NCI-H1930 (cell line): ENCODE data around the gene CMTM5.
"Not testable (repeated sequence)": the region's sequence is repeated elsewhere in the genome, so short reads cannot be mapped to it uniquely, and the experiment has no call there.

ENCODE experiments used
- DNase-seq, 2 experiments: peaks; one replicate each; lab custom pipeline; 2025; lab: John Stamatoyannopoulos, UW

The CMTM5 gene

DNA sequence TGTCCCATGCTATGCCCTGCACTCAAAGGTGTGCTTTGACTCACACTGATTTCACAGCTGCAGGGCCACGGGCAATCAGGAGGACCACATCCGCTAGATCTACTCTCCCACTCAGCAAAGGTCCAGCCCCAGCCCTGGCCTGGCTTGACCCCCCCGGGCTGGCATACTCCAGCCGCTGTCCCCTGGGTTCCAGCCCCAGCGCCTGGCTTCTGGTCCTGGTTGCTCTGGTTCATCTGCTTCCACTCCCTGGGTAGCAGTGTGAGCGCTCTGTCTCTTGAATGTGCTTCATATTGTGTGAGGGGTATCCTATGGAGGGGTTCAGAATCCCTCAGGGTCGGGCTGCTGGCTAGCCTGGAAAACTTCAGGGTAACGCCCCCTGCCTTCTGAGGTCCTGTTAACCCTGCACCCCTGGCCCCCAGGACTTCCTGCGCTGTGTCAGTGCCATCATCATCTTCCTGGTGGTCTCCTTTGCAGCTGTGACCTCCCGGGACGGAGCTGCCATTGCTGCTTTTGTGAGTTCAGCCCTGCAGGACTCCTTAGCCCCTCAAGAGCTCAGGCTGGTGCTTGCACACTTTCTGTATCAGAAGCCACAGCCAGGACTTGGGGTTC is 1.9 kb downstream of the CMTM5 start:
- DNase-seq: no peak

DNA sequence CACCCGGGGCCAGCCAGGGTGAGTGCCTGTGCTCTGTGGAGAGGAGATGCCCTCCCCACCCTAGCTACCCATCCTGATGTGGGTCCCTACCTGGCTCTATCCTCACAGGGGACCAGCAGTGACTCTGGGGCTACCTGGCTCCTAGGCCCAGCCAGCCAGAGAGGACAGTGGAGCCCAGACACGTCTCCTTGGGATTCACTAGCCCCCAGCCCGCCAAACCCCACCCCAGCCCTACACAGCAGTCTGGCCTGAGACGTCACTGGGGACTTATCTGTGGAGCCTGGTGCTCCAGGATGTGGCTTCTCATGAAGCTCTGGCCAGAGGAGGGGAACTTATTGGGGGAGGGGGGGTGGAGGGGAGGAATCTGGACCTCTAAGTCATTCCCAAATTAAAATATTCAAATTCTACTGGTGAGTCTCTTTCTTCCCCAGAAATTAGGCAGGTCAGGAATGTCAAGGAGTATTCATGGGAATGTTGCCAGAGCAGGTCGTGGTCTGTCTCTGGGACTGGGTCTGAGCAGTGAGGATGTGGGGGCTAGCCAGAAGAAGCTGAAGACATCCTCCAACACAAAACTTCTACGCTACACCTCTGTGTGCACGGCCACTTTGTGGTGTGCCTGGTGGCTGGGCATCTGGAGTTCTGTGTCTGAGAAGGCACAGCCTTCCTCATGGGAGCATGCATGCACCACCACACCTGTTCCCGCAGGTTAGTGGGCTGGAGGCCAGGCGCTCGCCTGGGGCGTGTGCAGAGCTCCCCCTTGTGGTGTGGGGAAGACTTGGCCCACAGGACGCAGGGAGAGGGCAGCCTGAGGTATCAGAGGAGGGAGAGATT is 2.7 kb downstream of the CMTM5 start:
- peak; percentile 9 to 41 for DNase-seq

GRCh38 chr14:23380197-23380914 is 3.5 kb downstream of the CMTM5 start:
- DNase-seq: no peak

DNA sequence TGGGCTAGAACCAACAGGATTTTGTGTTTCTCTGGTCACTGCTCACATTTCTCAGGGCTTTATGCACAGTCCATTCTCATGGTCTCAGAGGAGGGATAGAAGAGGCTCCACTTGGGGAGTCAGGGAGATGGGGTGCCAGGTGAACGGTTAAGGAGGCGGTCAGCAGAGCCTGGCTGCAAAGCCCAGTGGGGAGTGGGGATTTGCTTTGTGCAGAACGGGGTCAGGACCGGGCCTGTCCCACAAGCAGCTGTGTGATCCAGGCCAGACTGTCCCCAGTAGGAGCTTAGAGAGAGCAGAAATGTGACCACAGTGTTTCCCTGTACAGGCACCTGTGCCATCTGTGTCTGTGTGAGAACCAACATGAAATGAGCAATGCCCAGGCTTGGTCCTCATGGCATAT is 4.1 kb downstream of the CMTM5 start:
- no peak for DNase-seq

- no peak for DNase-seq
Measured at GRCh38 chr14:23381871-23382270, 5.0 kb downstream of the CMTM5 start.

GRCh38 chr14:23382276-23382675 is 5.4 kb downstream of the CMTM5 start:
- DNase-seq: no peak

DNA sequence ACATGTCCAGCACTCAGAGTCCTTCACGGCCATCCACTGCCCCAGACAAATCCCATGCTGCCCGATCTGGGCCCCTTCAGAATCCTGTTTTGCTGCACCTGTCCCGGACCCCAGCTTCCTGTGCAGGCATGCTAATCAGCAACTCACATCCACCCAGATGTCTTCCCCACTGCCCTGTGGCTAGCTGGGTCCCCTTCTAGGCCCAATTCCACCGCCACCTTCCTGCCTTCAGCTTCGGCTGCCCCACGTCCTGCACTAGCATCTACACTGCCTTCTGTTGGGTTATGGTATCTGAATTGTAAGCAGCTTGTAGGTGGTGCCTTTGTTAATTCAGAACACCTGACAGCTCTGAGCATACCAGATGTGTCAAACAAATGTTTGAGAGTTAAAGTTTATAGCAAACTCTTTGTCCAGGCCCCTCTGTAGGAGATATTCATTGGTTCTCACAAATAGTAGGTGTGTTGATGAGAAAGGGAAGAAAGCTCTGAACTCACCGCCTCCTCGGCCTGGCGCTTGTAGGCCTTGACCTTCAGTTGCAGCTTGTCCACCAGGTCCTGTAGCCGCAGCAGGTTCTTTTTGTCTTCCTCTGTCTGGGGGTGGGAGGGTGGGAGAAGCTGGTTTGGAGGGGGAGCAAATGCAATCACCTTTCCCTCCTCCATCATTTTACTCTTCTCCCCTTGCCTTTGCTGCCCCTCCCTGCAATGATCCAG is 6.0 kb downstream of the CMTM5 start:
- DNase-seq: no peak

- DNase-seq: no peak
Measured at GRCh38 chr14:23384364-23385080, 7.7 kb downstream of the CMTM5 start.

DNA sequence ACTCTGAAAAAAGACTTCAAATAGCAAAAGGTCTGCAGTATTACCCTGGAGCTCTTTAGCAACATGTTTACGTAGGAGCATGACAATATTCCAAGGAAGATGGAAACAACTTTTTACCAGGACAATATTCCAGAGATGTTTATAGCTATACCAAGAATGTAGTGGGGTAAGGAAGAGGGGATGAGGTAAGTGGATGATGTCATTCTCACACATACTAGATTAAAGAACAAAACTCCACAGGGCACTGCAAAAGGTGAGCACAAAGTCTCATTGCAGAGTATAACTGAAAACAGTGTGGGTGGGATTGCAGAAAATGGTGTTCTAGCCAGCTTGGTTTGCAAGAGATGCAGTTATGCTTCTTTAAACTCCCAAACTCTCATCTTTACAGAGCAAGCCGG is 8.4 kb downstream of the CMTM5 start:
- no peak for DNase-seq

DNA sequence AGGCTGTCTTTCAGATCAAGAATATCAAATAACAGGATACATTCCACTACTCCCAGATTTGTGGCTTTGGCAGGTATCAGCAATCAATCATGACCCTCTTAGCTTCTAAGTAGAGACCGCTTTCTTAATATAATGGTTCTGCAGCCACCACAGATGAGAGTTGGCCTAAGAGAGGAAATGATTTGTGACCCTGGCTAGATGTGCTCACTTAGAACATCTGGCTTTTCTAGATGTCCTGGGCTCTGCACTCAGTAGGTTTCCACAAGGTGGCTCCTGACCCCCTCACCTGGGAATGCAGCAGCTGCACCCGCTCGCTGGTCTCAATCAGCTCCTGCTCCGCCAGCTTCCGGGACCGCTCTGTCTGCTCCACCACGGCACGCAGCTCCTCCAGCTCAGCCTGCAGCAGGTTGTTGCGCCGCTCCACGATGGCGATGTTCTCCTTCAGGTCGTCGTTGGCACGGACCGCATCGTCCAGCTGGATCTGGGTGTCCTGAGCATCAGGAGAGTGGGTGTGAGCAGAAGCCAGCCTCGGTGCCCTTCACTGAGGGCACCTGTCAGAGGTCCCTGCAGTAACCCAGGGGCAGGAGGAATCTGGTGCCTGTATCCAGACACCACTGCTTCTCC is 8.9 kb downstream of the CMTM5 start:
- DNase-seq: no peak

- DNase-seq: not testable (repeated sequence)
Measured at GRCh38 chr14:23386266-23386657, 9.4 kb downstream of the CMTM5 start.

GRCh38 chr14:23386999-23387398 is 10.2 kb downstream of the CMTM5 start:
- no peak for DNase-seq

GRCh38 chr14:23387916-23388882 is 11.4 kb downstream of the CMTM5 start:
- DNase-seq: no peak

DNA sequence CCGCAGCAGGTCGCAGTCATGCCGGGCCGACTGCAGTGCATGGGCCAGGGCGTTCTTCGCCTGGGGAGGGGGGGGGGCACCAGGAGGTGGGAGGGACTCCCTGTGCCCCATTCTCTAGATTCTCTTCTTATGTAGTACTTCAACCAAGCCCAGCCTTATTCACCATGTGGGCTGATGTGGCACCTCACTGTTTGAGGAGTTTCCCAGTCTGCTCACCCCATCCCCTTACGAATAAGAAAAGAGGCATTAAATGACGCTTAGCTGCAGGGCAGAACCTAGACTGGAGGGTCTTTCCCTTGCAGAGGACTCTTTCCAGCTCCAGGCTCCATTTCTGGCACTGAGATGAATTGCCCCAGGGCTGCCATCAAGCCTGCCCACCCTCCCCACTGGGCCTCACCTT is 12.2 kb downstream of the CMTM5 start:
- DNase-seq: no peak

GRCh38 chr14:23389396-23389795 is 12.6 kb downstream of the CMTM5 start:
- DNase-seq: no peak

GRCh38 chr14:23389871-23390270 is 13.0 kb downstream of the CMTM5 start:
- DNase-seq: not testable (repeated sequence)

GRCh38 chr14:23392613-23393012 is 15.8 kb downstream of the CMTM5 start:
- no peak for DNase-seq

DNA sequence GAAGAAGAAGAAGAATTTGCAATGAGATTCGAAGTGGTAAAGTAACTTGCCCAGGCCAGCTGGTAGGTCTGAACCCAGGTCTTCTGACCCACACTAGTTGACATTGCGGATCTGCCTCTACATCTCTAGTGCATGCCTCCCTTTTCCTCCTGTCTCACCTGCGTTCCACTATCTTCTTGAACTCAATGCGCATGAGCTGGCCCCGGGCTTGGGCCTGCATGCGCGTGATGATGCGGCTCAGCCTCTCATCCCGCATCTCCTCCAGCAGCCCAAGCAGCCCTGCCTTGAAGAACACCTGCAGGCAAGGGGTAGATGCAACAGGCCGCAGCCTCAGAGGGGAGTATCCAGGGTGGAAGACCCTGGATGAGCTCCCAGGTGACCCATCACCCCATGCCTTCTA is 19.3 kb downstream of the CMTM5 start:
- DNase-seq: no peak

GRCh38 chr14:23396781-23397407 is 20.0 kb downstream of the CMTM5 start:
- DNase-seq: no peak

DNA sequence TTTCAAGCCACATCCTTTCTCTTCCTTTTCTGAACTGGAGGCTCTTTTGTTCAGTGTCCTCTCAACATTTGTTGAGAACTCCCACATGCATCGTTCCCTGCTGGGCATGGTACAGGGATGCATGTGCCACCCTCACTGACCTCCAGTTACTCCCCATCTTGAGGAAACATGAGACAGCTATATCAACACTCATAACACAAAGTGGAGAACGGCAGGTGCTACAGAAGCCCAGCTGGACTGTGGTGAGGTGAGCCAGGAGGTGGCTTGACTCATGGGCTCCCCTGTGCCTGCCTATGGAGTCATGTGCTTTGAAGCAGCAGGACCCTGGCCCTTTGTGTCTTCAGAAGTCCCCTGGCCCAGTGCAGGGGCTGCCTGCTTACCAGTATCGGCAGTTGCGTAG is 21.5 kb downstream of the CMTM5 start:
- no peak for DNase-seq
